Measurements from ENCODE around the gene NAV2. TPM values are rescaled to one million over a fixed set of nuclear protein-coding genes. Genes with fewer than 3 reads are reported as not detected.

Gene NAV2
- total RNA-seq, 1 experiment from 2014 or later, result 46.3 TPM

DNA sequence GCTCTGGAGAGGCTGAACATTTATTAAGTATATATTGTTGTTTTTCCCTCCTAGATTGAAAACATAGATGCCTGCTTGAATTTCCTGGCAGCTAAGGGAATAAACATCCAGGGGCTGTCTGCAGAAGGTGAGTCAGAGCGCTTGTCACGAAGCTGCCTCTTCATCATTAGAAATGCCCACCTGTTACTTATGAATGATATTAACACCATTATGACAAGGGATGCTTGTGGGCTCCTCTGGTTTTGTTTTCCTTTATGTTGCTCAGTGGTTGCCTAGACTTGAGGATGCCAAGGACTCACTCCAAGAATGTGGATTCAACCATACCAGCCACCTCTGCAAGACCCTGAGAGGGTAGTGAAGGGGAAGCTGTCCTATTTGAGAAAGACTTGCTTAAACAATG is 156.2 kb downstream of the NAV2 start:
- no peaks in the 10 kb centered on the region; a peak in 1 of 5 replicates for H3K9me3 Mint-ChIP-seq
- Histone ChIP-seq H2AFZ (ENCODE audit: low read length) (no peak overlapping the region), H3K18ac (ENCODE audit: insufficient read length, low read depth, low read length) (no peak overlapping the region), H3K4ac (ENCODE audit: low read depth, low read length) (no peak overlapping the region), H2AK5ac (ENCODE audit: insufficient read length, low read length) (no peak overlapping the region), H3K27me3 (ENCODE audit: insufficient read depth, low read length) (no peaks in the 10 kb centered on the region), H4K91ac (ENCODE audit: insufficient read length, low read depth, low read length) (no peak overlapping the region), H2BK20ac (ENCODE audit: low read depth, low read length, poor library complexity, severe bottlenecking) (no peak overlapping the region), H3K4me1 (ENCODE audit: insufficient read depth, low read length) (peaks cover 30% of the 10 kb centered on the region), H3K56ac (ENCODE audit: insufficient read length, low read depth, low read length) (no peak overlapping the region), H4K20me1 (ENCODE audit: control insufficient read depth, insufficient read depth, insufficient read length) (no peaks in the 10 kb centered on the region), H3K14ac (ENCODE audit: insufficient read depth, low read length) (no peak overlapping the region), H2BK15ac (ENCODE audit: low read depth, low read length) (no peak overlapping the region), H3K4me2 (ENCODE audit: insufficient read depth, insufficient read length, low read length) (no peak overlapping the region), H3K9ac (ENCODE audit: extremely low read depth, insufficient read length, low read length) (no peak overlapping the region), H3K9me3 (ENCODE audit: control insufficient read depth, low read depth, low read length) (no peaks in the 10 kb centered on the region), H4K5ac (ENCODE audit: insufficient read length, low read depth, low read length) (no peak overlapping the region), H2BK120ac (ENCODE audit: low read depth, low read length, poor library complexity, severe bottlenecking) (no peak overlapping the region), H3T11ph (ENCODE audit: low read length) (no peak overlapping the region), H3K79me2 (ENCODE audit: insufficient read depth, low read length) (no peaks in the 10 kb centered on the region), H4K8ac (replicated peaks; ENCODE audit: insufficient read length, low read depth, low read length) (no peak overlapping the region), H2BK5ac (ENCODE audit: insufficient read length, low read length) (no peak overlapping the region), H3K23me2 (ENCODE audit: insufficient read length, low read depth, low read length, poor library complexity, severe bottlenecking) (no peaks in the 10 kb centered on the region), H3K79me1 (ENCODE audit: insufficient read depth, low read depth, low read length, poor library complexity, severe bottlenecking) (no peaks in the 10 kb centered on the region), H3K23ac (ENCODE audit: insufficient read length, low read depth, low read length) (no peak overlapping the region), H2BK12ac (ENCODE audit: insufficient read length, low read depth, low read length) (no peak overlapping the region), H3K27ac (ENCODE audit: insufficient read length, low read depth, low read length) (no peak overlapping the region)
- H3K27me3 Mint-ChIP-seq (ENCODE audit: low read depth), result no peaks in the 10 kb centered on the region
- peak overlapping the region in 1 of 3 experiments; percentile 17; a peak in 1 of 7 replicates for H3K27ac Mint-ChIP-seq
- peaks cover 73 to 81% of the 10 kb centered on the region in 2 experiments for H3K4me1 Mint-ChIP-seq
- no CpG with 5 or more reads among the region's 2 CpGs for WGBS (ENCODE audit: extremely low coverage, insufficient read length, low lambda C conversion rate)
- H3K4me3 Mint-ChIP-seq, result no peak overlapping the region
- TF ChIP-seq, protein P1, sequence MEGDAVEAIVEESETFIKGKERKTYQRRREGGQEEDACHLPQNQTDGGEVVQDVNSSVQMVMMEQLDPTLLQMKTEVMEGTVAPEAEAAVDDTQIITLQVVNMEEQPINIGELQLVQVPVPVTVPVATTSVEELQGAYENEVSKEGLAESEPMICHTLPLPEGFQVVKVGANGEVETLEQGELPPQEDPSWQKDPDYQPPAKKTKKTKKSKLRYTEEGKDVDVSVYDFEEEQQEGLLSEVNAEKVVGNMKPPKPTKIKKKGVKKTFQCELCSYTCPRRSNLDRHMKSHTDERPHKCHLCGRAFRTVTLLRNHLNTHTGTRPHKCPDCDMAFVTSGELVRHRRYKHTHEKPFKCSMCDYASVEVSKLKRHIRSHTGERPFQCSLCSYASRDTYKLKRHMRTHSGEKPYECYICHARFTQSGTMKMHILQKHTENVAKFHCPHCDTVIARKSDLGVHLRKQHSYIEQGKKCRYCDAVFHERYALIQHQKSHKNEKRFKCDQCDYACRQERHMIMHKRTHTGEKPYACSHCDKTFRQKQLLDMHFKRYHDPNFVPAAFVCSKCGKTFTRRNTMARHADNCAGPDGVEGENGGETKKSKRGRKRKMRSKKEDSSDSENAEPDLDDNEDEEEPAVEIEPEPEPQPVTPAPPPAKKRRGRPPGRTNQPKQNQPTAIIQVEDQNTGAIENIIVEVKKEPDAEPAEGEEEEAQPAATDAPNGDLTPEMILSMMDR (conservative IDR thresholded peaks at IDR 0.05), result no peak
- peaks cover 0 to 9% (median 8%) of the 10 kb centered on the region in 3 experiments; a peak in 6 of 7 replicates for H3K36me3 Mint-ChIP-seq (ENCODE audit: insufficient read depth in 1 of 3, low read depth in 3 of 3)
- DNase-seq, result no peak
